Mammary epithelial cell (primary cell): ENCODE measurements around the gene RYR1.

ENCODE experiments used
- CTCF ChIP-seq, 2 donors: IDR thresholded peaks in 1 of 2; conservative IDR thresholded peaks in 1 of 2; 2 replicates each; pipeline ENCODE4 v1.5.1; 2011 to 2012; ENCODE audit warnings: inconsistent platforms in 2 of 2, low read length in 2 of 2, mild to moderate bottlenecking in 2 of 2, control low read depth in 1 of 2, low read depth in 1 of 2; ENCODE audit not compliant: insufficient read depth in 1 of 2; ENCODE audit errors: extremely low read depth in 1 of 2
- EZH2 ChIP-seq: IDR thresholded peaks from 2 replicates; pipeline ENCODE4 v1.6.1; 2012; ENCODE audit warnings: low read length, inconsistent platforms, borderline replicate concordance

GRCh38 chr19:38554676-38555141 lies 121.2 kb downstream of the RYR1 start:
- TF ChIP-seq CTCF (conservative IDR thresholded peaks at IDR 0.05 in 1 of 2, IDR thresholded peaks at IDR 0.05 in 1 of 2; ENCODE audit: extremely low read depth in 1 of 2, insufficient read depth in 1 of 2, low read depth in 1 of 2, low read length in 2 of 2): no peak
- no peak for TF ChIP-seq EZH2
